ENCODE data around the gene TMEM94. TPM values are rescaled to one million over a fixed set of nuclear protein-coding genes. Genes with fewer than 3 reads are reported as not detected.
A peak's percentile ranks its signal among the peaks of the same experiment; 100 is the strongest.

TMEM94 gene
- total and polyA plus RNA-seq, 9 of the 15 experiments (the other 6 are each of a cell fraction or from before 2014, with no cell fraction given), result 0.35 to 48.1 (median 14.4) TPM

GRCh38 chr17:75503976-75504346 lies 47.5 kb downstream of the TMEM94 start:
- POLR2A ChIA-PET, result interaction anchor here (0.6 kb wide), 1 partner anchor 21 kb away, joined by 3 read pairs; no protein-coding TSS in a partner anchor
- no peaks in the 10 kb centered on the region for H3K27me3 ChIP-seq (ENCODE audit: control insufficient read depth in 2 of 2, insufficient read depth in 2 of 2, low read length in 2 of 2)

More at GRCh38 chr17:75503976-75504346, 47.5 kb downstream of the TMEM94 start:
- no peak for DNase-seq (ENCODE audit: extremely low read depth in 1 of 4, low spot score in 3 of 4)
- Histone ChIP-seq H3K9me1 (ENCODE audit: control insufficient read depth, insufficient read depth, low read length) (no peaks in the 10 kb centered on the region), H3K79me2 (ENCODE audit: control insufficient read depth, insufficient read depth, low read length) (no peaks in the 10 kb centered on the region), H4K20me1 (replicated peaks; ENCODE audit: control insufficient read depth, insufficient read depth, low read length) (0 out of 2 replicates have a peak, but pooled peaks cover 4% of the 10 kb centered on the region), H3K4me2 (ENCODE audit: insufficient read depth, low read length) (no peak overlapping the region), H3K36me3 (ENCODE audit: control insufficient read depth, insufficient read depth, low read length) (peaks cover 22% of the 10 kb centered on the region; the same call in 1 of the 3 replicates), H3K9ac (ENCODE audit: insufficient read depth in 1 of 2, low read depth in 2 of 2, low read length in 2 of 2) (peak overlapping the region in 1 of 2 experiments; percentile 40; a peak in 1 of 4 replicates), H3K4me3 (no peak overlapping the region), H2AFZ (ENCODE audit: low read depth, low read length) (no peak overlapping the region), H3K27ac (ENCODE audit: extremely low read depth, low read depth, low read length) (no peak overlapping the region), H3K9me3 (replicated peaks; ENCODE audit: control insufficient read depth, insufficient read depth, low read depth, low read length) (no peaks in the 10 kb centered on the region), H3K4me1 (replicated peaks in 1 of 2; ENCODE audit: control insufficient read depth in 2 of 2, insufficient read depth in 2 of 2, low read length in 2 of 2) (peaks cover 0 to 76% of the 10 kb centered on the region in 2 experiments; a peak in 2 of 5 replicates)
- in situ Hi-C loops (cut with MboI), result no loop called here
- FAIRE-seq, result no peak
- TF ChIP-seq ZNF740 (CRISPR knock-in tag; IDR thresholded peaks at IDR 0.05), result peak; percentile 35; the same call in 1 of the 2 replicates
- no peak for TF ChIP-seq ZNF740 (tag; IDR thresholded peaks at IDR 0.05)
- no peak for TF ChIP-seq NEUROD1 (IDR thresholded peaks at IDR 0.05; ENCODE audit: borderline replicate concordance, low read depth, low read length, partially characterized antibody)
- TF ChIP-seq SIRT6 (IDR thresholded peaks at IDR 0.05; ENCODE audit: low read depth, low read length), result no peak
- TF ChIP-seq HDAC1 (IDR thresholded peaks at IDR 0.05), result no peak
- BruUV-seq (replicated peaks), result no TSS peak
- 54% methylated on average over 9 of the region's 13 CpGs for WGBS (ENCODE audit: insufficient coverage, low coverage, missing lambda C conversion rate)
- intact Hi-C loops (cut with micrococcal nuclease), result no loop called here
- CTCF ChIA-PET (ENCODE audit: low intra/inter-chr PET ratio), result no interaction called here
- no peak for ATAC-seq
